Hepatocyte (in vitro differentiated cells): Measurements from ENCODE around the gene PDE4B.

Experiments
- EZH2 ChIP-seq: fragments of 200-600 bp; sonication (generic); IDR thresholded peaks from 2 replicates; pipeline ENCODE4 v1.6.1; 2016; ENCODE audit warnings: antibody characterized with exemption, mild to moderate bottlenecking, borderline replicate concordance
- EZH2phosphoT487 ChIP-seq: fragments of 200-600 bp; sonication (generic); IDR thresholded peaks from one replicate; pipeline ENCODE4 v1.6.1; 2018; ENCODE audit warnings: antibody characterized with exemption, mild to moderate bottlenecking, low read depth, moderate library complexity; ENCODE audit not compliant: unreplicated experiment, severe bottlenecking
- TF ChIP-seq, protein P1 (sequence below): fragments of 200-600 bp; sonication (generic); IDR thresholded peaks from 2 replicates; pipeline ENCODE4 v1.5.1; 2016; ENCODE audit warnings: antibody characterized with exemption, mild to moderate bottlenecking; ENCODE audit not compliant: poor library complexity

- TF ChIP-seq, protein P1, sequence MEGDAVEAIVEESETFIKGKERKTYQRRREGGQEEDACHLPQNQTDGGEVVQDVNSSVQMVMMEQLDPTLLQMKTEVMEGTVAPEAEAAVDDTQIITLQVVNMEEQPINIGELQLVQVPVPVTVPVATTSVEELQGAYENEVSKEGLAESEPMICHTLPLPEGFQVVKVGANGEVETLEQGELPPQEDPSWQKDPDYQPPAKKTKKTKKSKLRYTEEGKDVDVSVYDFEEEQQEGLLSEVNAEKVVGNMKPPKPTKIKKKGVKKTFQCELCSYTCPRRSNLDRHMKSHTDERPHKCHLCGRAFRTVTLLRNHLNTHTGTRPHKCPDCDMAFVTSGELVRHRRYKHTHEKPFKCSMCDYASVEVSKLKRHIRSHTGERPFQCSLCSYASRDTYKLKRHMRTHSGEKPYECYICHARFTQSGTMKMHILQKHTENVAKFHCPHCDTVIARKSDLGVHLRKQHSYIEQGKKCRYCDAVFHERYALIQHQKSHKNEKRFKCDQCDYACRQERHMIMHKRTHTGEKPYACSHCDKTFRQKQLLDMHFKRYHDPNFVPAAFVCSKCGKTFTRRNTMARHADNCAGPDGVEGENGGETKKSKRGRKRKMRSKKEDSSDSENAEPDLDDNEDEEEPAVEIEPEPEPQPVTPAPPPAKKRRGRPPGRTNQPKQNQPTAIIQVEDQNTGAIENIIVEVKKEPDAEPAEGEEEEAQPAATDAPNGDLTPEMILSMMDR, result no peak
- TF ChIP-seq EZH2 (no peak), EZH2phosphoT487 (no peak)
Observed at GRCh38 chr1:66273656-66274055, 481.0 kb downstream of the PDE4B start.
